ENCODE results near the gene NEGR1. TPM values are rescaled to one million over a fixed set of nuclear protein-coding genes. Genes with fewer than 3 reads are reported as not detected.

The NEGR1 gene
- total RNA-seq: 3.9 and 4.0 TPM in 2 replicates

DNA sequence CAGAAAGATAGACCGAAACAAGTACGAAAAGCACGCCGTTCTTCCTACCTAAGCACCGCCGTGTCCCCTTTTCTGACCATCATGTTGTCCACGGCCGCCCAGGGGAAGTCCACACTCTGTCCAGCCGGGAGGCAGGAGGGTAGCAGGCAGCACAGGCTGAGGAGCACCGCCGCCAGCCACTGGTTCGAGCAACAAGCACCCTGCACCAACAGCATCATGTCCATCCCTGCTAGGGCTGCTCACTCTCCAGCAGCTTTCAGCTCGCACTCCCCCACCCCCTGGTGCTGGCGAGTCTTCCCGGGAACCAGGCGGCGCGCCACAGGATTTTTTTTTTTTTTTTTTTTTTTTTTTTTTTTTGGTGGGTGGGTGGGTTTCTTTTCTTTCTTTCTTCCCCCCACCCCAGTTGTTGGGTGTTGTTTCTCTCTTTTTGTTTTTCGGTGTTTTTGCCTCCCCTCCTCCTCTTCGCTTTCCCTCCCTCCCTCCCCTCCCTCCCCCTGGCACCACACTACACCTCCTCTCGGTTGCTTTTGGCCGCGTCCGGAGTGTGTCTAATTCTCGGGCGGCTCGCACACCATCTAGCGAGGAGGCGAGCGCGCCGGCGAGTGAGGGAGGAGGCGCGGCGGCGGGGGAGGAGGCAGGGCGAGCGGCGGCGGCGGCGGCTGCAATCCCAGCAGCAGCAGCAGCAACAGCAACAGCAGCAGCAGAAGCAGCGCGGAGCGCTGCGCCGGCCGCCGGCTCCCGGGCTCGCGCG, at the start of gene NEGR1:
Gene NEGR1 (minus strand): TSS at position 269 of the 751 bp plus-strand sequence.

